Parathyroid adenoma (tissue), 2 donors: Measurements from ENCODE around the gene LPAR1.

Experiments
- H2AFZ ChIP-seq: fragments of 300-600 bp; sonication (generic); one replicate; pipeline ENCODE4 v1.7.0; 2017; ENCODE audit warnings: antibody characterized with exemption, mild to moderate bottlenecking
- H3K27ac ChIP-seq: fragments of 300-600 bp; sonication (generic); one replicate; pipeline ENCODE4 v1.7.0; 2017
- H3K27me3 ChIP-seq: fragments of 300-600 bp; sonication (generic); one replicate; pipeline ENCODE4 v1.7.0; 2017; ENCODE audit warnings: low read length; ENCODE audit not compliant: control insufficient read depth, insufficient read depth
- H3K36me3 ChIP-seq: fragments of 300-600 bp; sonication (generic); one replicate; pipeline ENCODE4 v1.7.0; 2017; ENCODE audit warnings: low read length; ENCODE audit not compliant: control insufficient read depth, insufficient read depth
- H3K4me1 ChIP-seq: fragments of 300-600 bp; sonication (generic); one replicate; pipeline ENCODE4 v1.7.0; 2017; ENCODE audit warnings: control low read depth
- H3K4me2 ChIP-seq: fragments of 300-600 bp; sonication (generic); one replicate; pipeline ENCODE4 v1.7.0; 2017; ENCODE audit warnings: low read length
- H3K4me3 ChIP-seq: fragments of 300-600 bp; sonication (generic); one replicate; pipeline ENCODE4 v1.7.0; 2017; ENCODE audit warnings: low read depth, low read length
- H3K79me2 ChIP-seq: fragments of 300-600 bp; sonication (generic); one replicate; pipeline ENCODE4 v1.7.0; 2017; ENCODE audit warnings: control low read depth
- H3K9ac ChIP-seq: fragments of 300-600 bp; sonication (generic); one replicate; pipeline ENCODE4 v1.7.0; 2017; ENCODE audit warnings: mild to moderate bottlenecking
- H3K9me3 ChIP-seq: fragments of 300-600 bp; sonication (generic); one replicate; pipeline ENCODE4 v1.7.0; 2017; ENCODE audit warnings: low read length; ENCODE audit not compliant: control insufficient read depth
- TF ChIP-seq, protein P1 (sequence below): fragments of 300-600 bp; sonication (generic); IDR thresholded peaks from one replicate; pipeline ENCODE4 v1.7.0; 2017; ENCODE audit warnings: antibody characterized with exemption, mild to moderate bottlenecking
- donor health status: primary hyperparathyroidism.

Gene LPAR1

DNA sequence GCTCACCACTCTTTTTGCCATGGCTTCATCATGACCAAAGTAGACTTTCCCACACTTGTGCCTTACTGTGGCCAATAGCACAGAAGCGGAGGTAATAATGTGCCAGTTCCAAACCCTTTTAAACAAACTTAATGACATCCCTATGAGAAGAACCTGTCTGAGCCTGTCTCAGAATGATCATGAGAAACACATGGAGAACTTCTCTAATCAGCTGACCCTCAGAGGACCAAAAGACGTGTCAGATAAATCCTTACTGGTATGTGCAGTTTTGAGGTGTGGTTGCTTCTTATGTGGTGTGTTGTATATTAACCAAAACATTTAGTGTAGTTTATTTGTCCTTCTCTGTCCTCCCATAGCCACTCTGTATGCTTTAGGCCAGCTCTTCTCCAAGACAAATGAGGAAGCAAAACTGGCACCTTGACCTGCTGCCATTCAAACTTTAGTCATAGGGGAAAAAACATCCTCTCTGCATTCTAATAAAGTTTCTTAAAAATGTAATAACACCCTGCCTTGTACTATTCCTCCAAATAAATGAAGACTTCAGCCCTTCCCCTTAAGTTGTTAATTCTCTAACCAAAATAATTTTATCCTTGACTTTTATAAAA is 200.8 kb downstream of the LPAR1 start:
- TF ChIP-seq, protein P1, sequence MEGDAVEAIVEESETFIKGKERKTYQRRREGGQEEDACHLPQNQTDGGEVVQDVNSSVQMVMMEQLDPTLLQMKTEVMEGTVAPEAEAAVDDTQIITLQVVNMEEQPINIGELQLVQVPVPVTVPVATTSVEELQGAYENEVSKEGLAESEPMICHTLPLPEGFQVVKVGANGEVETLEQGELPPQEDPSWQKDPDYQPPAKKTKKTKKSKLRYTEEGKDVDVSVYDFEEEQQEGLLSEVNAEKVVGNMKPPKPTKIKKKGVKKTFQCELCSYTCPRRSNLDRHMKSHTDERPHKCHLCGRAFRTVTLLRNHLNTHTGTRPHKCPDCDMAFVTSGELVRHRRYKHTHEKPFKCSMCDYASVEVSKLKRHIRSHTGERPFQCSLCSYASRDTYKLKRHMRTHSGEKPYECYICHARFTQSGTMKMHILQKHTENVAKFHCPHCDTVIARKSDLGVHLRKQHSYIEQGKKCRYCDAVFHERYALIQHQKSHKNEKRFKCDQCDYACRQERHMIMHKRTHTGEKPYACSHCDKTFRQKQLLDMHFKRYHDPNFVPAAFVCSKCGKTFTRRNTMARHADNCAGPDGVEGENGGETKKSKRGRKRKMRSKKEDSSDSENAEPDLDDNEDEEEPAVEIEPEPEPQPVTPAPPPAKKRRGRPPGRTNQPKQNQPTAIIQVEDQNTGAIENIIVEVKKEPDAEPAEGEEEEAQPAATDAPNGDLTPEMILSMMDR = no peak
- H3K4me2 ChIP-seq = no peak overlapping the region
- no peak overlapping the region for H3K9ac ChIP-seq
- no peaks in the 10 kb centered on the region for H3K27me3 ChIP-seq
- H2AFZ ChIP-seq = no peak overlapping the region
- H3K36me3 ChIP-seq = no peaks in the 10 kb centered on the region
- H3K79me2 ChIP-seq = no peaks in the 10 kb centered on the region
- no peaks in the 10 kb centered on the region for H3K4me1 ChIP-seq
- H3K27ac ChIP-seq = no peak overlapping the region
- H3K4me3 ChIP-seq = no peak overlapping the region
- H3K9me3 ChIP-seq = no peaks in the 10 kb centered on the region

DNA sequence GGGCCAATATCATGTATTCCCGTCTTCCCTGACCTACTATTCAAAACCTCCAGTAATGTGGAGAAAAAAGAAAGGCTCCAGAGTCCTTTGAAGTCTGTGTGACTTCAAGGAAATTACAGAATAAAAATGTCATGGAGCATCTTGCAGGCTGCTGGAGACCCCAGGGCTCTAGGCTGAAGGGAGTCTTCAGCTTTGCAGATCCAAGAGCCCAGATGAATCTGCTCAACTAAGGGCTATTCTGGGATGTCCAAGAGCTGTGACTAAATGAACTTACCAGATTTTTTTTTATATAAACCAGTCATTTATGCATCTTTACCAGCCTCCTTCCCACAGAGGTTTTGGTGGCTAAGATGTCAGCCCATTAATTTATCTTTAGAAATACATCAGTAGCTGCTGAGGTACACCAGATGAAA is 202.4 kb downstream of the LPAR1 start:
- H3K9ac ChIP-seq = no peak overlapping the region
- no peaks in the 10 kb centered on the region for H3K4me1 ChIP-seq
- no peak overlapping the region for H3K4me2 ChIP-seq
- H3K4me3 ChIP-seq = no peak overlapping the region
- H3K36me3 ChIP-seq = no peaks in the 10 kb centered on the region
- H2AFZ ChIP-seq = no peak overlapping the region
- no peak overlapping the region for H3K27ac ChIP-seq
- TF ChIP-seq, protein P1 = no peak
- H3K9me3 ChIP-seq = no peaks in the 10 kb centered on the region
- H3K27me3 ChIP-seq = no peaks in the 10 kb centered on the region
- H3K79me2 ChIP-seq = no peaks in the 10 kb centered on the region

GRCh38 chr9:110835404-110835803 is 202.9 kb downstream of the LPAR1 start:
- Histone ChIP-seq H3K36me3 (no peaks in the 10 kb centered on the region), H3K9ac (no peak overlapping the region), H2AFZ (no peak overlapping the region), H3K27ac (no peak overlapping the region), H3K79me2 (no peaks in the 10 kb centered on the region), H3K4me3 (no peak overlapping the region), H3K4me2 (no peak overlapping the region), H3K9me3 (no peaks in the 10 kb centered on the region), H3K27me3 (no peaks in the 10 kb centered on the region), H3K4me1 (no peaks in the 10 kb centered on the region)
- TF ChIP-seq, protein P1 = no peak

DNA sequence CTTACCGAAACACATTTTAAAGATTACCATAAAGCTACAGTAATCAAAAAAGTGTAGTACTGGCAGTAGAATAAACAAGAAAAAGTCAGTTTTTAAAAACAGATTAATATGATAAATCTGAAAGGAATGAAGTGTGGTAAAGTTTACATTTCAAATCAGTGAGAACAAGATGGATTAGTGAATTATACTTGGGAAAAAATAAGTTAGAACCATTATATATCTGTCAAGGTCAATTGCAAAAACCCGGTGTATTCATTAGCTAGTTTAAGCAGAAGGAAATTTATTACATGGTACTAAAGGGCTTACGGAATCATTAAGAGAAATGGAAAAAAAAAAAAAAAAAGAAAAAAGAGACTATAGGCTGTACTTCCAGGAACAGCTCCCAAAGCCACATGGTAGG is 205.3 kb downstream of the LPAR1 start:
- Histone ChIP-seq H3K9me3 (no peaks in the 10 kb centered on the region), H3K4me2 (no peak overlapping the region)

DNA sequence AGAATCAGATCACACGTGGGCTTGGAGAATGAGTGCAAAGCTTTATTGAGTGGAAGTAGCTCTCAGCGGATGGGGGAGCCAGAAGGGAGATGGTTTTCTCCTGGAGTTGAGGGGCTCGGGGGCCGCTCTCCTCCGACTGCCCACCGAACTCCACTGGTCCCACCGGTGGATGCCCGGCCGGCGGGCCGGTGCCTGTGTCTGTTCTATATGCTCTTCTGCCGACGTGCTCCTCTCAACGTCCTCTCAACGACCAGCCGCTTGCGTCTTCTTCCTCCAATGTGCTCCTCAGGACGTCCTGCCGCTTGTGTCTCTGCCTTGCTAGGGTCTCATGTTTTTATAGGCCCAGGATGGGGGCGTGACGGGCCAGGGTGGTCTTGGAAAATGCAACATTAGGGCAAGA is 207.8 kb downstream of the LPAR1 start:
- Histone ChIP-seq H3K9ac (no peak overlapping the region), H3K4me1 (no peaks in the 10 kb centered on the region), H3K4me2 (no peak overlapping the region), H3K9me3 (no peaks in the 10 kb centered on the region), H3K36me3 (no peaks in the 10 kb centered on the region), H3K4me3 (no peak overlapping the region), H2AFZ (no peak overlapping the region), H3K27me3 (no peaks in the 10 kb centered on the region), H3K27ac (no peak overlapping the region), H3K79me2 (no peaks in the 10 kb centered on the region)
- TF ChIP-seq, protein P1 = no peak

More for the DNA sequence above, 205.3 kb downstream of the LPAR1 start:
- Histone ChIP-seq H3K79me2 (no peaks in the 10 kb centered on the region), H3K27ac (no peak overlapping the region), H3K4me3 (no peak overlapping the region), H3K4me1 (no peaks in the 10 kb centered on the region), H3K36me3 (no peaks in the 10 kb centered on the region), H3K27me3 (no peaks in the 10 kb centered on the region), H2AFZ (no peak overlapping the region), H3K9ac (no peak overlapping the region)
- TF ChIP-seq, protein P1 = no peak
